Measurements from ENCODE around the gene ZNF217.
"Not testable (repeated sequence)": the region's sequence is repeated elsewhere in the genome, so short reads cannot be mapped to it uniquely, and the experiment has no call there.

GRCh38 chr20:53532654-53533312 is 60.9 kb downstream of the ZNF217 start:
- TF ChIP-seq CTCF (IDR thresholded peaks at IDR 0.05; ENCODE audit: low read length); EZH2 (IDR thresholded peaks at IDR 0.05; ENCODE audit: borderline replicate concordance, low read length): not testable (repeated sequence)
